DMS53 treated with DMSO at 0.1 percent for 48 hours (cell line): ENCODE results near the gene DDX31.

Source experiments
- DNase-seq: peaks from one replicate; lab custom pipeline; 2025; ENCODE audit not compliant: unreplicated experiment; lab: John Stamatoyannopoulos, UW

The DDX31 gene

DNA sequence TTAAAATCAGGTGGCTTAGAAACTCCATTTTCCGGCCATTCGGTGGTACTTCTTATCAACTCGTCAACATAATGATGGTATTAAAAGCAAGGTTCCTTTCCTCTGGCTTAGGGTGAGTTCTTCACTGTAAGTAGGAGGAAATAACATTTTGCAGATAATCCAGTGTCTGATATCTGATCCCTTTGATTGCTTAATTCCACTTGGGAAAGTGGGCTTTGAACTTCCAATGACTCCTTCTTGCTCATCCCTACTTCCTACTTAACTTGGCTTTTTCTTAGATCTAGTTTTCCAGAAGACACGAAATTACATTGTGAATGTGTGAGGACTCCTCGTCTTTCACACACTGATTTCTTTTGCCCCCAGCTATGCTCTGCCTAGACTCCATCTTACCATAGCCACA, 31.5 kb downstream of the DDX31 start:
- DNase-seq = no peak

DNA sequence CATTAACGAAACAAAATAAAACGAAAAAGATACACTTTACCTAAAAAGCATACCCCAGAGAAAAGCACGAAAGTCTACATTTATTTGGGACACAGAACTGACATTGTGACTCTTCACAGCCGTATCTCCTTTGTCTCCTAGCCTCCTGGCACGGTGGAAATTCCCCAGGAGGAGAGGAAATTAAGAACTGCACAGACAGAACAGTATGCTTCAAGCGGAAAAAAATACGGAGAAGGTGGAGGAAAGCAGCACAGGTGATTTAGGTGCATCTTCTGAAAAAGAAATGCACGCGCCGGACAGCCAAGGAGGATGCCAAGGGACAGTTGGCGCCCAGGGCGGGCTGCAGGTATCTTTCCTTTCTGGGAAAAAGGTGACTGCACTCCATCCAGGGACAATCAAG, 32.0 kb downstream of the DDX31 start:
- DNase-seq = no peak

DNA sequence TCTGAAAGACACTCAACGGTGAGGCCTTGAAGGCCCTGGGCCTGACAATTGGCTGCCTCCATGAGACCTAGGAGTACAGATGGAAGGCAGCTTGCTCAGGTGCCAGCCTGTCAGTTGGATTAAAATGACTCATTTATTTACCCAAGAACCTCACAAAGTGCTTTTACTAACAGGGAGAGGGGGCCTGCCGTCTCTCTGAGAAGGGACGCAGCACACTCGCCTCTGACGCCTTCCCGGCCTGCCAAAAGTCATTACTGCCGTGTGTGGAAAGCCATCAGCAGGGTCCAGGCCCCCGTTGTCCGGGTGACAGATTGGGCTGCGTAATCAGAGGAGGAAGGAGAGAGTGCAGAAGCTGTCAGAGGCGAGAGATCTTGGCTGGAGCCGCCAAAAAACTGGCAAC, 32.4 kb downstream of the DDX31 start:
- DNase-seq = peak; percentile 85

GRCh38 chr9:132634327-132634726, 35.5 kb downstream of the DDX31 start:
- DNase-seq = no peak

GRCh38 chr9:132632413-132633129, 37.2 kb downstream of the DDX31 start:
- DNase-seq = no peak

GRCh38 chr9:132631685-132632084, 38.1 kb downstream of the DDX31 start:
- no peak for DNase-seq

DNA sequence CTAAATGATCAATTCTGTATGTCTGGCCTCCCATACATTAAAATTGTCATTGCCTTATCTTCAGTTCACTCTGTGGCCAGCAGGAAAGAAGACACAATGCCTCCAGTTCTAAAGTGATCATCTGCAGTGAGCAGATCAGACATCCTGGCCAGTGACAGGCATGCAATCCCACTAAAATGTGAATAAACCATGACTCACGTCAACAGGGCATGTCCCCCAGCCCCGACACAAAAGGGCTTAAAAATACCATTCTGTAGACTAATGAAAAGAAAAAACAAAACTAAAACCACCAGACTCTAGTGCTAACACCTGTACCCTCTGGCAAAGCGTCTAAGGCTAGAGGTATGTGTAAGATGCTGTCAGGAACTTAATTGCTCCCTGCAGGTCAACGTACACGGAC, 38.5 kb downstream of the DDX31 start:
- DNase-seq = no peak

DNA sequence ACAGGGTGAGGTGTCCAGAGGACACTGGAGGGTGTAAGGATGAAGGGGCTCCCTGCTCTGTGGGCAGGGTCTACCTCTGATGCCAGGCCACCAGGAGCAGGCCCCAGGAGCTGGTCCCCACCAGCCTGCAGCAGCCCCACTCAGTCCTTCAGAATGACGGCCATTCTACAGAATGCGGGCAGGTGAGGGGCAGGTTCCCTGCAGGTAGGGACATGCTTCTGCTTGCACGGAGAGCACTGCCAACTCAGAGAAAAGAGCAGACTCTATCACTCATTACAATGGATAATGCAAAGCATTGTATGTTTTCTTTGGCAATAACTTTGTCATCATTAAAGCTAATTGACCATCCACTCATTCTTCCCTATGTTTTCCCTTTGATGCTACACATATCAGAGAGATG, 39.0 kb downstream of the DDX31 start:
- DNase-seq = no peak

DNA sequence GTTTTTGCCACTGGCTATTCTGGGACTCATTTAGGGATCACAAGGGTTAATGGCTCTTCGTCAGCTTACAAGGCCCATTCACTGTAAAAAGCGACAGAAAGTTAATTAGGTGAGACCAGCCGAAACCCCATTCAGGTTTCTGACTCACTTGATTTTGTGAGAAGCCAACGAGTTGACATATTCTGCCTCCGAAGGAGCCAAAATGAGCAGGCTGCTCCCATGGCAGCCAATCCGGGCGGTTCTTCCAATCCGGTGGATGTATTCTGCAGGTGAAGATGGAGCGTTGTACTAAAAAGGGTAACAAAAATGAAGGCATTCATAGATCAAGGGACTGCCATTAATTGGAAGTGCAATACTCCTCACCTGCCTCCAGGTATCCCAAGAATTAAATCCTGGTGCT, 39.7 kb downstream of the DDX31 start:
- DNase-seq = no peak

DNA sequence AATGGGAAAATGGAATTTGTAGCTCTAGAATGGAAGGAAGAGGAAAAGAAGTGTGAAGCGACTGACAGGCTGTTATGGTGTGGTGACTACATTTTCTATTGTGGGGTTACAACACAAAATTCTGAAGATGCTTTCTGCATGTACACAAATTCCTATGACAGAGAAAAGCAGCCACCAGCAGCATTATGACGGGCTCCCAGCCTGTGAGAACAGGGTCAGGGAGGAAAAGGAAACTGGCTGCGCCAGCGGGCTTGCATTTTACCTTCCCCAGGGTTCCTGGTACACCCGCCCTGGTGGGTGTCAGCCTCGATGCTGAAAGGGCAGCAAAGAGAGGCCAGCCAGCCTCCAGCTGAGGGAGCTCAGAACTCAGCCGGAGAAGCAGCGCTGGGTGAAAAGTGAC, 41.0 kb downstream of the DDX31 start:
- DNase-seq = no peak

GRCh38 chr9:132627594-132627993, 42.2 kb downstream of the DDX31 start:
- no peak for DNase-seq

- DNase-seq = no peak
These were observed 42.7 kb downstream of the DDX31 start for GRCh38 chr9:132627106-132627505.

GRCh38 chr9:132626285-132626684, 43.5 kb downstream of the DDX31 start:
- no peak for DNase-seq

DNA sequence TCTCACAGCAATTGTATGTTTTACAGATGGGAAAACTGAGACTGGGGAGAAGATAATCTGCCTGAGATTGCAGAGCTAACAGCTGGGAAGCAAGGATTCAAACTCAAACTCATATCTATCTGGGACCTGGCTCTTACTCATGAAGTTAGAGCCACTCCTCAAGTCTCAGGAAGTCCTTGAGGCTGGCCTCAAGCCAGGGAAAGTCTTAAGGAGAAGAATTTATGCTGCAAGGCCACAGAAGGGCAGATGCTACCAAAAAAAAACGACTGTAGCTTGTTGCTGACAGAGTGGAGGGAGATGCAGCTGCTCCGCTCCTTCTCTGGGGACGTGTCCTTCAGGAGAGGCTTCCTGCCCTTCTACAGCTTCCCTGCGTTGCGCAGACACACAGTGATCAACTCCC, 47.6 kb downstream of the DDX31 start:
- DNase-seq = no peak

- no peak for DNase-seq
These were observed 53.1 kb downstream of the DDX31 start for GRCh38 chr9:132616725-132617124.

- DNase-seq = no peak
These were observed 54.0 kb downstream of the DDX31 start for GRCh38 chr9:132615774-132616173.

DNA sequence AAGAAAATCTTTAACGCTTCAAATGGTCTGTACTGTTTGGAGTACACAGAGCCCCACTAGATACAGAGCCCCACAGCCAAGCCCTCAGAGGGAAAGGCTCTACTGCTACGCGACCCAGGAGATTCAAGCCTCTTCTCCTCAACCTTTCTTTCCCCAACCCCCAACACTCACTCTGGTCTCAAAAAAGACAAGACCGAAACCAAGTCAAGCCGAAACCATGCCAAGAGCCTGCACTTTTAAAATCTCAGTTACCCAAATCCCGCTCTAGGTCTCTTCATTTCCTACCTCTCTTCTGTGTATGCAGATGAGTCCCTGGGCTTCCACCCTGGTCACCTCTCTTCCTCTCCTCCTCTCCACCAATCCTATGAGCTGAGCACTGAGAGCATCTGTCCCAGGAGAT, 55.5 kb downstream of the DDX31 start:
- DNase-seq = no peak

GRCh38 chr9:132610661-132611060, 59.1 kb downstream of the DDX31 start:
- DNase-seq = no peak

GRCh38 chr9:132609829-132610228, 60.0 kb downstream of the DDX31 start:
- DNase-seq = no peak

DNA sequence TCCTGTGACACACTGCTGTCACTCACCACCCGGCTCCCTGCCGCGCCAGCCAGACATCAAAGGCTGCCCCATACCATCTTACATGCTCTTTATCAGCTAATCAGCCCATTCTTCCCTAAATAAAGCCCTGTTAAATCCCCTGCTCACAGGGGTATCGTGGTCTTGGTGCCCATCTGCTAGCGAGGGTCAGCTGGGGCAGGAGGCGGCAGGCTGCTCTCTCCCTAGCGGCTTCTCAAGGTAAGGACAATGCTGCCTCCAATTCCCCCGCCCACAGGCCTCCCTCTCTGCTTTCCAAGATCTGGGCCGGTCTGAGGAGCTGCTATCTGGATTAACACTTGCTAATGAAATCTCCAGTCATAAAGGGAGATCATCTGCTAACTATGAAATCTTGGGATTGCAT, 60.6 kb downstream of the DDX31 start:
- no peak for DNase-seq

GRCh38 chr9:132606066-132606465, 63.7 kb downstream of the DDX31 start:
- DNase-seq = no peak

- DNase-seq = no peak
These were observed 64.4 kb downstream of the DDX31 start for GRCh38 chr9:132605387-132605786.

DNA sequence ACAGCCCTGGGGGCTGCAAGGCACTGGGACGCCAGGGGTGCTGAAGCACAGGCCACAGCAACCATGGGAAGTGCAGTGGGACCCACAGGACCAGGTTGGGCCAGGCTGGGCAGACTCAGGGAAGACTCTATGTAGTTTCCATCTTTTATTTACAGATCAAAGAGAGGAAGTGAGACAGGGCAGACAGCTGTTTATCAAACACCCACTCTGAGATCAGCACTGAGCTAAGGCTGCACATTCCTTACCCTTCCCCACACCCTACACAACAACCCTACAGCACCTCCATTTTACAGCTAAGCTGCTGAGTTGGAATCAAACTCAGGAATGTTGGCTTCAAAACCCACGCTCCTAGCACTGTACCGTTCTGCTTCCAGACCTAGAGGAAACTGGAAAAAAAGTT, 67.6 kb downstream of the DDX31 start:
- DNase-seq = no peak
